WTC11 (cell line): Measurements from ENCODE around the gene POU3F3. TPM values are rescaled to one million over a fixed set of nuclear protein-coding genes. Genes with fewer than 3 reads are reported as not detected.
A peak's percentile ranks its signal among the peaks of the same experiment; 100 is the strongest.

Experiments used
- ATAC-seq: fragments of 200-7000 bp; cut with Tn5 transposase; 2 replicates; pipeline ENCODE4 v1.10.0; 2021; ENCODE audit warnings: mild to moderate bottlenecking, moderate library complexity
- CTCF ChIA-PET: fragments of 300-600 bp; sonication (Branson Sonifier 250); formaldehyde crosslinking; loops from one replicate; lab custom pipeline; 2021; ENCODE audit warnings: antibody characterized with exemption; lab: Charles Lee
- POLR2A ChIA-PET: fragments of 350-600 bp; sonication (Branson Sonifier 250); formaldehyde crosslinking; loops from one replicate; lab custom pipeline; 2021; ENCODE audit warnings: antibody characterized with exemption; lab: Charles Lee
- DNase-seq: peaks from one replicate; pipeline ENCODE4 v3.0.0; 2021; ENCODE audit warnings: low spot score
- H3K27ac Mint-ChIP-seq: 2 replicates; pipeline ENCODE4 v1.8.0; 2021; ENCODE audit warnings: mixed read lengths
- H3K27me3 Mint-ChIP-seq: 2 replicates; pipeline ENCODE4 v1.8.0; 2021; ENCODE audit warnings: low read depth, mild to moderate bottlenecking, moderate library complexity, mixed read lengths
- H3K36me3 Mint-ChIP-seq: 2 replicates; pipeline ENCODE4 v1.8.0; 2021; ENCODE audit warnings: mixed read lengths
- H3K4me1 Mint-ChIP-seq: 2 replicates; pipeline ENCODE4 v1.8.0; 2022; ENCODE audit warnings: mixed read lengths
- H3K4me3 Mint-ChIP-seq: 2 replicates; pipeline ENCODE4 v1.8.0; 2021; ENCODE audit warnings: mild to moderate bottlenecking, moderate library complexity, mixed read lengths
- H3K9me3 Mint-ChIP-seq: 2 replicates; pipeline ENCODE4 v1.8.0; 2021; ENCODE audit warnings: mixed read lengths
- ARID4B ChIP-seq: sonication (generic); formaldehyde crosslinking; IDR thresholded peaks from 2 replicates; pipeline ENCODE4 v1.8.0; 2023; ENCODE audit warnings: missing genetic modification reagents, mild to moderate bottlenecking, borderline replicate concordance
- ATF2 ChIP-seq: sonication (generic); formaldehyde crosslinking; IDR thresholded peaks from 2 replicates; pipeline ENCODE4 v1.8.1; 2022; ENCODE audit warnings: low read depth, missing genetic modification reagents, borderline replicate concordance
- ESRRA ChIP-seq: sonication (generic); formaldehyde crosslinking; IDR thresholded peaks from 2 replicates; pipeline ENCODE4 v1.8.1; 2022; ENCODE audit warnings: mild to moderate bottlenecking, missing genetic modification reagents, borderline replicate concordance
- FOXK1 ChIP-seq: sonication (generic); formaldehyde crosslinking; IDR thresholded peaks from 2 replicates; pipeline ENCODE4 v1.8.0; 2022; ENCODE audit warnings: mild to moderate bottlenecking, moderate library complexity, missing genetic modification reagents
- FOXP1 ChIP-seq: sonication (generic); formaldehyde crosslinking; IDR thresholded peaks from 2 replicates; pipeline ENCODE4 v1.8.0; 2022; ENCODE audit warnings: missing genetic modification reagents, mild to moderate bottlenecking, moderate library complexity, borderline replicate concordance
- IRF2 ChIP-seq: sonication (generic); formaldehyde crosslinking; IDR thresholded peaks from 2 replicates; pipeline ENCODE4 v1.8.0; 2022; ENCODE audit warnings: low read depth, missing genetic modification reagents, borderline replicate concordance
- JUN ChIP-seq: sonication (generic); formaldehyde crosslinking; IDR thresholded peaks from 2 replicates; pipeline ENCODE4 v1.8.0; 2023; ENCODE audit warnings: mild to moderate bottlenecking, missing genetic modification reagents
- NFE2L1 ChIP-seq: sonication (generic); formaldehyde crosslinking; IDR thresholded peaks from 2 replicates; pipeline ENCODE4 v1.8.1; 2023; ENCODE audit warnings: missing genetic modification reagents
- NFYB ChIP-seq: sonication (generic); formaldehyde crosslinking; conservative IDR thresholded peaks from 2 replicates; pipeline ENCODE4 v1.8.0; 2022; ENCODE audit warnings: low read depth, missing genetic modification reagents
- NR2C2 ChIP-seq: sonication (generic); formaldehyde crosslinking; IDR thresholded peaks from 2 replicates; pipeline ENCODE4 v1.8.0; 2022; ENCODE audit warnings: mild to moderate bottlenecking, missing genetic modification reagents
- PRDM15 ChIP-seq: sonication (generic); formaldehyde crosslinking; IDR thresholded peaks from 2 replicates; pipeline ENCODE4 v1.8.0; 2022; ENCODE audit warnings: missing genetic modification reagents
- PRRX2 ChIP-seq: fragments of 250-450 bp; sonication (Bioruptor Pico); IDR thresholded peaks from 2 replicates; pipeline ENCODE4 v1.8.0; 2021; ENCODE audit warnings: mild to moderate bottlenecking
- RORB ChIP-seq: fragments of 250-450 bp; sonication (Bioruptor Pico); IDR thresholded peaks from 2 replicates; pipeline ENCODE4 v1.9.0; 2021; ENCODE audit warnings: mild to moderate bottlenecking
- SP1 ChIP-seq: sonication (generic); formaldehyde crosslinking; conservative IDR thresholded peaks from 2 replicates; pipeline ENCODE4 v1.8.1; 2022; ENCODE audit warnings: missing genetic modification reagents
- TCF7 ChIP-seq: sonication (generic); formaldehyde crosslinking; IDR thresholded peaks from 2 replicates; pipeline ENCODE4 v1.8.0; 2022; ENCODE audit warnings: mild to moderate bottlenecking, low read depth, missing genetic modification reagents, moderate library complexity
- TP53 ChIP-seq: sonication (generic); formaldehyde crosslinking; IDR thresholded peaks from 2 replicates; pipeline ENCODE4 v1.8.1; 2023; ENCODE audit warnings: mild to moderate bottlenecking, missing genetic modification reagents
- ZBTB43 ChIP-seq: sonication (generic); formaldehyde crosslinking; IDR thresholded peaks from 2 replicates; pipeline ENCODE4 v1.8.1; 2023; ENCODE audit warnings: mild to moderate bottlenecking, missing genetic modification reagents
- ZNF121 ChIP-seq: sonication (generic); formaldehyde crosslinking; IDR thresholded peaks from 2 replicates; pipeline ENCODE4 v1.8.0; 2023; ENCODE audit warnings: missing genetic modification reagents
- ZNF138 ChIP-seq: sonication (generic); formaldehyde crosslinking; conservative IDR thresholded peaks from 2 replicates; pipeline ENCODE4 v1.8.1; 2022; ENCODE audit warnings: mild to moderate bottlenecking, moderate library complexity, missing genetic modification reagents
- ZNF219 ChIP-seq: sonication (generic); formaldehyde crosslinking; IDR thresholded peaks from 2 replicates; pipeline ENCODE4 v1.8.0; 2023; ENCODE audit warnings: missing genetic modification reagents, mild to moderate bottlenecking, borderline replicate concordance
- ZNF416 ChIP-seq: fragments of 250-450 bp; sonication (Bioruptor Pico); IDR thresholded peaks from 2 replicates; pipeline ENCODE4 v1.9.0; 2021; ENCODE audit warnings: mild to moderate bottlenecking, inconsistent platforms
- ZNF671 ChIP-seq: fragments of 250-450 bp; sonication (Bioruptor Pico); IDR thresholded peaks from 2 replicates; pipeline ENCODE4 v1.8.0; 2021; ENCODE audit warnings: mild to moderate bottlenecking
- total RNA-seq: library from RNA; stranded (reverse); gene quantifications from 3 replicates; pipeline ENCODE4 v1.2.3, GENCODE V29; 2021

POU3F3 gene
- total RNA-seq, 1 experiment from 2014 or later = not detected

- Mint-ChIP-seq H3K9me3 (no peaks in the 10 kb centered on the region), H3K27me3 (peaks cover 97% of the 10 kb centered on the region), H3K4me3 (peak overlapping the region; percentile 66), H3K27ac (no peak overlapping the region)
- ATAC-seq = peak; percentile 58
- POLR2A ChIA-PET = interaction anchor here (0.5 to 1.1 kb wide), 3 partner anchors 9 to 26 kb away, joined by 3 to 5 read pairs (median 3); partner anchors contain the start of gene POU3F3
- TF ChIP-seq NR2C2 (CRISPR knock-in tag) = no peak
- no peak for TF ChIP-seq TCF7 (CRISPR knock-in tag)
- TF ChIP-seq PRRX2 (CRISPR knock-in tag) = no peak
- TF ChIP-seq IRF2 (CRISPR knock-in tag) = no peak
- peak; percentile 85 for TF ChIP-seq PRDM15 (CRISPR knock-in tag)
- TF ChIP-seq JUN = no peak
- TF ChIP-seq ATF2 (CRISPR knock-in tag) = no peak
- peak; percentile 21; the same call in 1 of the 2 replicates for TF ChIP-seq FOXP1 (CRISPR knock-in tag)
- TF ChIP-seq ZNF416 = no peak
- TF ChIP-seq TP53 (CRISPR knock-in tag) = peak; percentile 25; the same call in 1 of the 2 replicates
- TF ChIP-seq ESRRA (CRISPR knock-in tag) = no peak
- no peak for TF ChIP-seq NFYB (CRISPR knock-in tag)
- no peak for TF ChIP-seq ZNF138 (CRISPR knock-in tag)
- no peak; the same call in 1 of the 2 replicates for TF ChIP-seq ARID4B (CRISPR knock-in tag)
- 0 out of 2 replicates have a peak, but pooled peaks have one; percentile 22 for TF ChIP-seq ZBTB43 (CRISPR knock-in tag)
- TF ChIP-seq ZNF121 = no peak
- TF ChIP-seq RORB (CRISPR knock-in tag) = no peak
- no peak for TF ChIP-seq ZNF671 (CRISPR knock-in tag)
- TF ChIP-seq ZNF219 = no peak
- 0 out of 2 replicates have a peak, but pooled peaks have one; percentile 33 for TF ChIP-seq SP1
- TF ChIP-seq FOXK1 (CRISPR knock-in tag) = 0 out of 2 replicates have a peak, but pooled peaks have one; percentile 26
- peak; percentile 92 for TF ChIP-seq NFE2L1
- TF ChIP-seq, all 79 proteins: peak for 7
- Mint-ChIP-seq H3K4me1 (peaks cover 58% of the 10 kb centered on the region), H3K36me3 (no peaks in the 10 kb centered on the region)
- DNase-seq = peak; percentile 80
- CTCF ChIA-PET = interaction anchor here (1.0 kb wide), 1 partner anchor 10 kb away, joined by 3 read pairs; no protein-coding TSS in a partner anchor
Measured at GRCh38 chr2:104844807-104845551, 8.9 kb upstream of the POU3F3 start.
